Measurements from ENCODE around the gene MORN1.
"Not testable (repeated sequence)": the region's sequence is repeated elsewhere in the genome, so short reads cannot be mapped to it uniquely, and the experiment has no call there.

Gene MORN1

DNA sequence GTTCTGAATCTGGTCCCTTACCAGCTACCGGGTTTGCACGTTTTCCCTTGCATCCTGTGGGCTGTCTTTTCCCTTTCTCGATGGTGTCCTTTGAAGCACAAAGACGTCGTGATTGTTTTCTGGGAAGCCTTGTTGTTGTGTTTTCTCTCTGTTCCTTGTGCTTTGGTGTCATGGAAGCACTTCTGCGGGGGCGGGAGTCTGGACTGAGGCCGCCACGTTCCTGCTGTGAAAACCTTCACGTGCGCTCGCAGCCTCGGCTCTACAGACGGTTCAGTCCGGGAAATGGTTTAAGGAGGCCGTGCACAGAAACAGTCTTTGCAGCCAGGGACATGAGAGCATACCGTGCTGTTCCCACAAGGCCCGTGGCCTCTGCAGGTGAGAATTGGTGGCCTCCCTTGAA, 94.7 kb downstream of the MORN1 start:
- DNase-seq = no peak
- Histone ChIP-seq H3K27me3 (ENCODE audit: insufficient read depth, low read depth, severe bottlenecking) (no peaks in the 10 kb centered on the region), H3K36me3 (no peaks in the 10 kb centered on the region; the same call in 1 of the 2 replicates), H3K9me3 (ENCODE audit: severe bottlenecking) (no peaks in the 10 kb centered on the region), H3K27ac (no peak overlapping the region), H3K4me3 (ENCODE audit: low read depth, low read length) (no peak overlapping the region)
- TF ChIP-seq, protein P1, sequence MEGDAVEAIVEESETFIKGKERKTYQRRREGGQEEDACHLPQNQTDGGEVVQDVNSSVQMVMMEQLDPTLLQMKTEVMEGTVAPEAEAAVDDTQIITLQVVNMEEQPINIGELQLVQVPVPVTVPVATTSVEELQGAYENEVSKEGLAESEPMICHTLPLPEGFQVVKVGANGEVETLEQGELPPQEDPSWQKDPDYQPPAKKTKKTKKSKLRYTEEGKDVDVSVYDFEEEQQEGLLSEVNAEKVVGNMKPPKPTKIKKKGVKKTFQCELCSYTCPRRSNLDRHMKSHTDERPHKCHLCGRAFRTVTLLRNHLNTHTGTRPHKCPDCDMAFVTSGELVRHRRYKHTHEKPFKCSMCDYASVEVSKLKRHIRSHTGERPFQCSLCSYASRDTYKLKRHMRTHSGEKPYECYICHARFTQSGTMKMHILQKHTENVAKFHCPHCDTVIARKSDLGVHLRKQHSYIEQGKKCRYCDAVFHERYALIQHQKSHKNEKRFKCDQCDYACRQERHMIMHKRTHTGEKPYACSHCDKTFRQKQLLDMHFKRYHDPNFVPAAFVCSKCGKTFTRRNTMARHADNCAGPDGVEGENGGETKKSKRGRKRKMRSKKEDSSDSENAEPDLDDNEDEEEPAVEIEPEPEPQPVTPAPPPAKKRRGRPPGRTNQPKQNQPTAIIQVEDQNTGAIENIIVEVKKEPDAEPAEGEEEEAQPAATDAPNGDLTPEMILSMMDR (IDR thresholded peaks at IDR 0.05; ENCODE audit: low read depth, low read length) = no peak

DNA sequence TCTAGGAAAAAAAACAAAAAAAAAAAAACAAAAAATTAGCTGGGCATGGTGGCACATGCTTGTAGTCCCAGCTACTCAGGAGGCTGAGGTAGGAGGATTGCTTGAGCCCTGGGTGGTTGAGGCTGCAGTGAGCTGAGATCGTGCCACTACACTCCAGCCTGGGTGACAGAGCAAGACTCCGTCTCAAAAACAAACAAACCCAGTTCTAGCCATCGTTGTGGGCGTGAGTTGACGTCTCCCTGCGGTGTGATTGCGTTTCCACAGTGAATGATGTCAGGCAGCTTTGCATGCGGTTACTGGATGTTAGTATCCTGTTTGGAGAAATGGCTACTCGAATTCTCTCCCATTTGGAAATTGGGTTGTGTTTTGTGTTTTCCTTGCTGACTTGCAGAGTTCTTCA, 95.1 kb downstream of the MORN1 start:
- H3K36me3 ChIP-seq; H3K4me3 ChIP-seq (ENCODE audit: low read depth, low read length); H3K27ac ChIP-seq; H3K9me3 ChIP-seq (ENCODE audit: severe bottlenecking); H3K27me3 ChIP-seq (ENCODE audit: insufficient read depth, low read depth, severe bottlenecking); DNase-seq: not testable (repeated sequence)

- DNase-seq = no peak
- H3K27me3 ChIP-seq (ENCODE audit: insufficient read depth, low read depth, severe bottlenecking) = no peaks in the 10 kb centered on the region
- no peak overlapping the region for H3K27ac ChIP-seq
- H3K36me3 ChIP-seq = no peaks in the 10 kb centered on the region; the same call in 1 of the 2 replicates
- no peak overlapping the region for H3K4me3 ChIP-seq (ENCODE audit: low read depth, low read length)
- TF ChIP-seq, protein P1 (IDR thresholded peaks at IDR 0.05; ENCODE audit: low read depth, low read length) = no peak
- no peaks in the 10 kb centered on the region for H3K9me3 ChIP-seq (ENCODE audit: severe bottlenecking)
These were observed 95.8 kb downstream of the MORN1 start for GRCh38 chr1:2295526-2295925.

DNA sequence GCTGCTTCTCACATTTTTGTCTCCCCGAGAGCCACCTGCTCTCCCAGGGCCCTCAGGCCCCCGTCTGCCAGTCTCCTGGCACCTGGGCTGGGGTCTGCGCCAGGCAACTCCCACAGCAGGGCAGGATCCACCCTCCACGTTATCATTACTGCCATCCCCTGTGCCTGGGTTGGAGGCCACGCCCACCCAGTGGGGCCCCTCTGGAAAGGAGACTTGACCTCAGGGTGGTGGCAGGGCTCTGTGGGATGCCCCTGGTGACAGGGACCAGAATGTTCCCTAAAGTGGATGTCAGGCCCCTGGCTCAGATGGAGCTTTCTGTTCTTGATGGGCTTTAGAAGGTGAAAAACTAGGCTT, 96.7 kb downstream of the MORN1 start:
- TF ChIP-seq, protein P1 (IDR thresholded peaks at IDR 0.05; ENCODE audit: low read depth, low read length) = no peak
- Histone ChIP-seq H3K27ac (no peak overlapping the region), H3K4me3 (ENCODE audit: low read depth, low read length) (no peak overlapping the region), H3K27me3 (ENCODE audit: insufficient read depth, low read depth, severe bottlenecking) (no peaks in the 10 kb centered on the region), H3K9me3 (ENCODE audit: severe bottlenecking) (no peaks in the 10 kb centered on the region), H3K36me3 (no peaks in the 10 kb centered on the region; the same call in 1 of the 2 replicates)
- DNase-seq = no peak

DNA sequence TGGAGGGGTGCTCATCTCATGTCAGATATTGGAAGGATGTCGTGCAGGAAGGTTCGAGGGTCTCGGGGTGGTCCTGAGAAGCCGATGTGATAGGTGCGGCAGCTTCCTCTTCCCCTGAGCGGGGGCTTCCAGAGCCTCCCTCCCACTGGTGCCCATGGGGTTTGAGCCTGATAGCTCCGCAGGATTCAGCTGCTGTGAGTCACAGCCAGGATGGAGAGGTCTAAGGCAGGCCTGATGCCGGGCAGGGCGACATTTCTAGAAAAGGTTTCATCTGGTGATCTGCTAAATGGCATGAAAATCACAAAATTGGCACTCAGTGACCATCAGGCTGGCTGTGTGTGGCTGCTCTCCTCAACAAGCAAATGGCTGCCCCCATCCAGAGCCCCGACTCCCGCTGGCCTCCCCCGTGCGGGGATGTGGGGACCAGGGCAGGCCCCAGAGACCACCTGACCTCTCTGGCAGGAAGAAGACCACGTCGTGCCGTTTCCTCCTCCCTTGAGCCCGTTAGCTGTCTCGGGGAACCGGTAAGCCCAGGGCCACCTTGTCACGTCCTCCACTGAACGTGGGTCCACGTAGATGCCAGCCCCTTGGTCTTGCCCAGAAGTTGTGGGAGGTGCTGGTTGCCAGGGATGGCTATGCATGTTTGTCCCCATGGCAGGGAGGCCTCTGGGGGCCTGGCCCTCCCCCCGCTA, 97.2 kb downstream of the MORN1 start:
- TF ChIP-seq, protein P1 (IDR thresholded peaks at IDR 0.05; ENCODE audit: low read depth, low read length) = no peak
- no peak overlapping the region for H3K27ac ChIP-seq
- no peaks in the 10 kb centered on the region for H3K9me3 ChIP-seq (ENCODE audit: severe bottlenecking)
- no peak overlapping the region for H3K4me3 ChIP-seq (ENCODE audit: low read depth, low read length)
- DNase-seq = no peak
- no peaks in the 10 kb centered on the region; the same call in 1 of the 2 replicates for H3K36me3 ChIP-seq
- no peaks in the 10 kb centered on the region for H3K27me3 ChIP-seq (ENCODE audit: insufficient read depth, low read depth, severe bottlenecking)

GRCh38 chr1:2292725-2293450, 98.5 kb downstream of the MORN1 start:
- TF ChIP-seq, protein P1 (IDR thresholded peaks at IDR 0.05; ENCODE audit: low read depth, low read length) = no peak
- Histone ChIP-seq H3K4me3 (ENCODE audit: low read depth, low read length) (no peak overlapping the region), H3K27me3 (ENCODE audit: insufficient read depth, low read depth, severe bottlenecking) (no peaks in the 10 kb centered on the region), H3K36me3 (no peaks in the 10 kb centered on the region; the same call in 1 of the 2 replicates), H3K27ac (no peak overlapping the region), H3K9me3 (ENCODE audit: severe bottlenecking) (no peaks in the 10 kb centered on the region)
- no peak for DNase-seq
